C4-2B (cell line): Measurements from ENCODE around the gene XPNPEP1.

Source experiments
- CTCF ChIP-seq: fragments of 450-650 bp; conservative IDR thresholded peaks from 2 replicates; pipeline ENCODE4 v1.5.1; 2017; ENCODE audit warnings: mild to moderate bottlenecking
- ZFX ChIP-seq: fragments of 450-650 bp; IDR thresholded peaks from 2 replicates; pipeline ENCODE4 v1.6.1; 2017

GRCh38 chr10:109944613-109945012, 21.3 kb upstream of the XPNPEP1 start:
- no peak for TF ChIP-seq CTCF
- TF ChIP-seq ZFX, result no peak
